ENCODE measurements around the gene PRPF38A. TPM values are rescaled to one million over a fixed set of nuclear protein-coding genes. Genes with fewer than 3 reads are reported as not detected.
A peak's percentile ranks its signal among the peaks of the same experiment; 100 is the strongest.

PRPF38A gene
- polyA plus RNA-seq, 3 donors: 19.7 to 30.9 (median 25.2) TPM

DNA sequence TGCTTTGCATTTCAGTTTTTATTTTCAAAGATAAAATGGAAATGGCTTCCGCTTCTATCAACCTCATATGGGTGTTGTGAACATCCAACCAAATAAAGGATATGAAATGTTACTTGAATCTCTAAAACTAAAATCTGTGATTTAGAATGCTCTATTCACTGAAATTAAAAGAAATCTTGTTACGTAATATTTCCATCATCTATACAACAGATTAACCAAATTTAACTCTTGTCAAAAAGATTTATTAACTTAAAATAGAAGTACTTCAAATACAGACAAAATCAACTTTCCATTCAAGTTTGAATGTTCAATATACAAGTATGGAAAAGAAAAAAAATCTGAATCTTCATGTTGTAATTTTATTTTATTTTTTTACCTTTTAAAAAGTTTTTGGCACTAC lies 18.7 kb downstream of the PRPF38A start:
- H3K4me3 Mint-ChIP-seq: no peak overlapping the region
- Histone ChIP-seq H3K9ac (ENCODE audit: insufficient read depth, low read length, poor library complexity, severe bottlenecking) (no peak overlapping the region), H3K36me3 (replicated peaks in 1 of 2; ENCODE audit: control insufficient read depth in 1 of 2, insufficient read depth in 2 of 2, low read length in 2 of 2) (peaks cover 30 to 80% of the 10 kb centered on the region in 2 donors), H3K9me3 (replicated peaks in 1 of 2; ENCODE audit: control insufficient read depth in 1 of 2, insufficient read depth in 1 of 2, low read length in 2 of 2) (no peaks in the 10 kb centered on the region), H2AFZ (ENCODE audit: insufficient read depth, low read depth, low read length, poor library complexity, severe bottlenecking) (no peak overlapping the region), H3K79me2 (ENCODE audit: insufficient read depth, low read length) (peaks cover 4% of the 10 kb centered on the region), H4K20me1 (ENCODE audit: insufficient read depth, low read length) (peaks cover 7% of the 10 kb centered on the region), H3K4me2 (replicated peaks; ENCODE audit: extremely low read depth, low read length, poor library complexity, severe bottlenecking) (no peak overlapping the region), H3K27me3 (ENCODE audit: control insufficient read depth in 2 of 2, insufficient read depth in 2 of 2, low read length in 2 of 2) (no peaks in the 10 kb centered on the region), H3K4me3 (replicated peaks in 1 of 3; ENCODE audit: low read depth in 2 of 3, low read length in 3 of 3) (no peak overlapping the region), H3K4me1 (ENCODE audit: control insufficient read depth in 1 of 2, insufficient read depth in 2 of 2, low read length in 2 of 2) (peaks cover 0 to 11% of the 10 kb centered on the region in 2 donors), H3K27ac (ENCODE audit: low read depth in 1 of 2, low read length in 2 of 2) (no peak overlapping the region)
- WGBS (ENCODE audit: insufficient coverage): no CpG with 5 or more reads among the region's 2 CpGs
- no peaks in the 10 kb centered on the region for H3K9me3 Mint-ChIP-seq
- peaks cover 49 to 62% of the 10 kb centered on the region in 2 donors for H3K36me3 Mint-ChIP-seq
- intact Hi-C loops (cut with micrococcal nuclease): no loop called here
- peaks cover 14% of the 10 kb centered on the region for H3K4me1 Mint-ChIP-seq
- no peak for DNase-seq
- H3K27me3 Mint-ChIP-seq (ENCODE audit: low read depth in 3 of 3): no peaks in the 10 kb centered on the region
- TF ChIP-seq, protein P1, sequence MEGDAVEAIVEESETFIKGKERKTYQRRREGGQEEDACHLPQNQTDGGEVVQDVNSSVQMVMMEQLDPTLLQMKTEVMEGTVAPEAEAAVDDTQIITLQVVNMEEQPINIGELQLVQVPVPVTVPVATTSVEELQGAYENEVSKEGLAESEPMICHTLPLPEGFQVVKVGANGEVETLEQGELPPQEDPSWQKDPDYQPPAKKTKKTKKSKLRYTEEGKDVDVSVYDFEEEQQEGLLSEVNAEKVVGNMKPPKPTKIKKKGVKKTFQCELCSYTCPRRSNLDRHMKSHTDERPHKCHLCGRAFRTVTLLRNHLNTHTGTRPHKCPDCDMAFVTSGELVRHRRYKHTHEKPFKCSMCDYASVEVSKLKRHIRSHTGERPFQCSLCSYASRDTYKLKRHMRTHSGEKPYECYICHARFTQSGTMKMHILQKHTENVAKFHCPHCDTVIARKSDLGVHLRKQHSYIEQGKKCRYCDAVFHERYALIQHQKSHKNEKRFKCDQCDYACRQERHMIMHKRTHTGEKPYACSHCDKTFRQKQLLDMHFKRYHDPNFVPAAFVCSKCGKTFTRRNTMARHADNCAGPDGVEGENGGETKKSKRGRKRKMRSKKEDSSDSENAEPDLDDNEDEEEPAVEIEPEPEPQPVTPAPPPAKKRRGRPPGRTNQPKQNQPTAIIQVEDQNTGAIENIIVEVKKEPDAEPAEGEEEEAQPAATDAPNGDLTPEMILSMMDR (IDR thresholded peaks at IDR 0.05): no peak
- no peak overlapping the region for H3K27ac Mint-ChIP-seq

DNA sequence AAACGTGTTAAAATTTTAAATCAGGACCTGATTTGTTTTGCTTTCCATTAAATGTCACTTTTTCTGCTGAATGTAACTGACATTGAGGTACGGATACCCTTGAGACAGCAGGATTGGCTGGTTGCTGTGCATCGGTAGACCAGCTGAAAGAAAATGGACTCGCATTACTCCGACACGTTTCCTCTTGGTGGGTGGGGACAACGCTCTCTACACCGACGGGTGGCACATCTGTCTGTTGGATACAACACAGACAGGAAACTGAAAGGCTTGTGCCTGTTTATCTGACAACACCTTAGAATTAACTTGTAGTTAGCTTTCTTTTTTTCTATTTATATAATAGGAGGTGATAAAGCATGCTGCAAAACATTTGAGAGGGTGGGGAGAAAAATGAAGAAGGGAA lies 19.4 kb downstream of the PRPF38A start:
- Histone ChIP-seq H3K4me3 (replicated peaks in 1 of 3; ENCODE audit: low read depth in 2 of 3, low read length in 3 of 3) (no peak overlapping the region), H4K20me1 (ENCODE audit: insufficient read depth, low read length) (peaks cover 7% of the 10 kb centered on the region), H3K4me1 (ENCODE audit: control insufficient read depth in 1 of 2, insufficient read depth in 2 of 2, low read length in 2 of 2) (peaks cover 0 to 11% of the 10 kb centered on the region in 2 donors), H2AFZ (ENCODE audit: insufficient read depth, low read depth, low read length, poor library complexity, severe bottlenecking) (no peak overlapping the region), H3K4me2 (replicated peaks; ENCODE audit: extremely low read depth, low read length, poor library complexity, severe bottlenecking) (no peak overlapping the region), H3K79me2 (ENCODE audit: insufficient read depth, low read length) (peaks cover 4% of the 10 kb centered on the region), H3K9ac (ENCODE audit: insufficient read depth, low read length, poor library complexity, severe bottlenecking) (no peak overlapping the region), H3K9me3 (replicated peaks in 1 of 2; ENCODE audit: control insufficient read depth in 1 of 2, insufficient read depth in 1 of 2, low read length in 2 of 2) (no peaks in the 10 kb centered on the region), H3K36me3 (replicated peaks in 1 of 2; ENCODE audit: control insufficient read depth in 1 of 2, insufficient read depth in 2 of 2, low read length in 2 of 2) (peaks cover 23 to 72% of the 10 kb centered on the region in 2 donors), H3K27ac (ENCODE audit: low read depth in 1 of 2, low read length in 2 of 2) (no peak overlapping the region), H3K27me3 (ENCODE audit: control insufficient read depth in 2 of 2, insufficient read depth in 2 of 2, low read length in 2 of 2) (no peaks in the 10 kb centered on the region)
- DNase-seq: no peak
- H3K27ac Mint-ChIP-seq: peak overlapping the region in 2 of 7 donors; percentile 32 to 33
- peaks cover 14% of the 10 kb centered on the region for H3K4me1 Mint-ChIP-seq
- no peaks in the 10 kb centered on the region for H3K9me3 Mint-ChIP-seq
- TF ChIP-seq, protein P1 (IDR thresholded peaks at IDR 0.05): no peak
- intact Hi-C loops (cut with micrococcal nuclease): no loop called here
- 54% methylated on average over 5 of the region's 9 CpGs for WGBS (ENCODE audit: insufficient coverage)
- no peaks in the 10 kb centered on the region for H3K27me3 Mint-ChIP-seq (ENCODE audit: low read depth in 3 of 3)
- no peak overlapping the region for H3K4me3 Mint-ChIP-seq
- H3K36me3 Mint-ChIP-seq: peaks cover 45 to 62% of the 10 kb centered on the region in 2 donors

All from CD14-positive monocyte (primary cell).